Activated CD8-positive, alpha-beta T cell treated with anti-CD3 and anti-CD28 coated beads for 36 hours (primary cell): ENCODE measurements around the gene ATL3. TPM values are rescaled to one million over a fixed set of nuclear protein-coding genes. Genes with fewer than 3 reads are reported as not detected.

Source experiments
- ATAC-seq: fragments of 200-7000 bp; cut with Tn5 transposase; one replicate; pipeline ENCODE4 v1.10.0; 2021; ENCODE audit warnings: mild to moderate bottlenecking, moderate library complexity
- CTCF ChIA-PET: fragments of 350-600 bp; sonication (Branson Sonifier 250); formaldehyde crosslinking; loops from one replicate; lab custom pipeline; 2021; ENCODE audit warnings: antibody characterized with exemption; lab: Charles Lee
- POLR2A ChIA-PET: fragments of 350-600 bp; sonication (Branson Sonifier 250); formaldehyde crosslinking; loops from one replicate; lab custom pipeline; 2021; ENCODE audit warnings: antibody characterized with exemption; lab: Charles Lee
- DNase-seq: peaks from one replicate; pipeline ENCODE4 v3.0.0-alpha.2; 2020
- H3K27ac Mint-ChIP-seq: one replicate; pipeline ENCODE4 v1.8.0; 2021; ENCODE audit warnings: mild to moderate bottlenecking, mixed read lengths
- H3K27me3 Mint-ChIP-seq: one replicate; pipeline ENCODE4 v1.8.0; 2021; ENCODE audit warnings: mixed read lengths
- H3K36me3 Mint-ChIP-seq: one replicate; pipeline ENCODE4 v1.8.0; 2021; ENCODE audit warnings: low read depth, mixed read lengths
- H3K4me1 Mint-ChIP-seq: one replicate; pipeline ENCODE4 v1.8.0; 2021; ENCODE audit warnings: low read depth, mixed read lengths
- H3K4me3 Mint-ChIP-seq: one replicate; pipeline ENCODE4 v1.8.0; 2021; ENCODE audit warnings: mild to moderate bottlenecking, moderate library complexity, mixed read lengths
- H3K9me3 Mint-ChIP-seq: one replicate; pipeline ENCODE4 v1.8.0; 2021; ENCODE audit warnings: mixed read lengths
- intact Hi-C: fragments of 100-400 bp; cut with micrococcal nuclease; formaldehyde crosslinking; loops from one replicate; pipeline ENCODE4 v1.10.0; 2022
- total RNA-seq, 2 experiments: library from RNA; stranded (reverse); gene quantifications; one replicate each; pipeline ENCODE4 v1.2.3, GENCODE V29; 2021
- TF ChIP-seq, protein P1 (sequence below): fragments of 200-600 bp; IDR thresholded peaks from one replicate; pipeline ENCODE4 v1.8.0; 2022; ENCODE audit warnings: antibody characterized with exemption, mild to moderate bottlenecking

The ATL3 gene
- total RNA-seq, 2 experiments from 2014 or later, result 24.1 to 24.4 TPM

DNA sequence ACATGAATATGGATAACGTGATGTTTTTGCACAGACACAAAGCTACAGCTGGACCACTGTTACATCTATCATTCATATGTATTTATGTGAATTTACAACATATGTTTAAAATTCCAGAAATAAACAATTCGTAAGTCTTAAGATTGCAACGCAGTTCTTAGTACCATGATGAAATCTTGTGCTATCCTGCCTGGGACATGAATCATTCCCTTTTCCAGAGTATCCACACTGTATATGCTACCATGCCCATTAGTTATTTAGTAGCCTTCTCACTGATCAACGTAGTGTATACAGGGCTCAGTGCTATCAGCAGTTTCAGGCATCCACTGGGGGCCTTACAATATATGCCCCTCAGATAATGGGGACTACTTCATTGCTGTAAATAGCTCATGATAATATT, 4.3 kb downstream of the ATL3 start:
- ATAC-seq (no peak), DNase-seq (no peak)
- H3K27ac Mint-ChIP-seq, result no peak overlapping the region
- intact Hi-C loops, result no loop called here
- ChIA-PET POLR2A (interaction anchor here (0.6 to 1.1 kb wide), 3 partner anchors 14 to 647 kb away, joined by 3 to 5 read pairs (median 3); partner anchors contain the start of gene RTN3), CTCF (interaction anchor here (1.6 to 1.7 kb wide), 2 partner anchors 23 to 279 kb away, joined by 4 read pairs; no protein-coding TSS in a partner anchor)
- H3K4me1 Mint-ChIP-seq, result peaks cover 40% of the 10 kb centered on the region
- no peak overlapping the region for H3K4me3 Mint-ChIP-seq
- no peaks in the 10 kb centered on the region for H3K27me3 Mint-ChIP-seq
- TF ChIP-seq, protein P1, sequence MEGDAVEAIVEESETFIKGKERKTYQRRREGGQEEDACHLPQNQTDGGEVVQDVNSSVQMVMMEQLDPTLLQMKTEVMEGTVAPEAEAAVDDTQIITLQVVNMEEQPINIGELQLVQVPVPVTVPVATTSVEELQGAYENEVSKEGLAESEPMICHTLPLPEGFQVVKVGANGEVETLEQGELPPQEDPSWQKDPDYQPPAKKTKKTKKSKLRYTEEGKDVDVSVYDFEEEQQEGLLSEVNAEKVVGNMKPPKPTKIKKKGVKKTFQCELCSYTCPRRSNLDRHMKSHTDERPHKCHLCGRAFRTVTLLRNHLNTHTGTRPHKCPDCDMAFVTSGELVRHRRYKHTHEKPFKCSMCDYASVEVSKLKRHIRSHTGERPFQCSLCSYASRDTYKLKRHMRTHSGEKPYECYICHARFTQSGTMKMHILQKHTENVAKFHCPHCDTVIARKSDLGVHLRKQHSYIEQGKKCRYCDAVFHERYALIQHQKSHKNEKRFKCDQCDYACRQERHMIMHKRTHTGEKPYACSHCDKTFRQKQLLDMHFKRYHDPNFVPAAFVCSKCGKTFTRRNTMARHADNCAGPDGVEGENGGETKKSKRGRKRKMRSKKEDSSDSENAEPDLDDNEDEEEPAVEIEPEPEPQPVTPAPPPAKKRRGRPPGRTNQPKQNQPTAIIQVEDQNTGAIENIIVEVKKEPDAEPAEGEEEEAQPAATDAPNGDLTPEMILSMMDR, result no peak
- no peaks in the 10 kb centered on the region for H3K9me3 Mint-ChIP-seq
- H3K36me3 Mint-ChIP-seq, result peaks cover 7% of the 10 kb centered on the region

DNA sequence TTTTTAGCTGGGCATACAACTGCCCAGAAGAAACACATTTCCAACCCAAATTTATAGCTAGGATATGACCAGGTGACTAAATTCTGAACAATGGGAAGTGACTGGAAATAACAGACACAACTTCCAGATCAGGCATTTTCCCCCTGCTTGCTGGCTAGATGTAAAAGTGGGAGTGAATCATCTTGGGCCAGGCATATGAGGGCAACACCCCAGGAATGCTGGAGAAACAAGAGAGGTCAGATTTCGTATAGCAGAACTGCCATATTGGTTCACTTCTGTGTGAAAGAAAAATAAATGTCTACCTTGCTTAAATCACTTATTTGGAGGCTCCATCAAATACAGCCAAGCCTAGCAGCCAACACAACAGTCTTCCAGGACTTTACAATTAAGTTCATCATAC, 7.4 kb downstream of the ATL3 start:
- POLR2A ChIA-PET, result no interaction called here
- H3K36me3 Mint-ChIP-seq, result peaks cover 1% of the 10 kb centered on the region
- CTCF ChIA-PET, result interaction anchor here (1.2 to 2.5 kb wide), 2 partner anchors 18 to 76 kb away, joined by 3 to 9 read pairs; partner anchors contain the start of gene RTN3
- no peak overlapping the region for H3K4me3 Mint-ChIP-seq
- no peak overlapping the region for H3K27ac Mint-ChIP-seq
- DNase-seq (no peak), ATAC-seq (no peak)
- H3K27me3 Mint-ChIP-seq, result no peaks in the 10 kb centered on the region
- intact Hi-C loops, result no loop called here
- no peaks in the 10 kb centered on the region for H3K9me3 Mint-ChIP-seq
- TF ChIP-seq, protein P1, result no peak
- H3K4me1 Mint-ChIP-seq, result peaks cover 31% of the 10 kb centered on the region

DNA sequence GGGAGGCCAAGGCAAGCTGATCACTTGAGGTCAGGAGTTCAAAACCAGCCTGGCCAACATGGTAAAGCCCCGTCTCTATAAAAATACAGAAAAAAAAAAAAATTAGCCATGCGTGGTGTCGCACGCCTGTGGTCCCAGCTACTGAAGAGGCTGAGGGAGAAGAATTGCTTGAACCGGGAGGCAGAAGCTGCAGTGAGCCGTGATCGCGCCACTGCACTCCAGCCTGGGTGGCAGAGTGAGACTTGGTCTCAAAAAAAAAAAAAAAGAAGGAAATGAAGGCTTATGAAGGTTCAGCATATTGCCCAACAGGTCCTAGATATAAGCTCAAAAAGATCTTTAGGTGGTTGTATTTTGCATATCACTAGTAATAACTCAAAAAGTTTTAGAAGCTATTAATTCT, 10.2 kb downstream of the ATL3 start:
- H3K27me3 Mint-ChIP-seq, result no peaks in the 10 kb centered on the region
- H3K4me3 Mint-ChIP-seq, result no peak overlapping the region
- intact Hi-C loops, result no loop called here
- TF ChIP-seq, protein P1, result no peak
- peaks cover 15% of the 10 kb centered on the region for H3K4me1 Mint-ChIP-seq
- H3K36me3 Mint-ChIP-seq, result peaks cover 7% of the 10 kb centered on the region
- POLR2A ChIA-PET, result interaction anchor here (1.1 to 1.2 kb wide), 2 partner anchors 10 to 13 kb away, joined by 3 to 4 read pairs; no protein-coding TSS in a partner anchor
- H3K9me3 Mint-ChIP-seq, result no peaks in the 10 kb centered on the region
- DNase-seq (no peak), ATAC-seq (no peak)
- no peak overlapping the region for H3K27ac Mint-ChIP-seq
- CTCF ChIA-PET, result interaction anchor here (0.9 to 1.6 kb wide), 7 partner anchors 10 to 77 kb away, joined by 3 to 7 read pairs (median 4); partner anchors contain the start of genes ATL3 and RTN3

DNA sequence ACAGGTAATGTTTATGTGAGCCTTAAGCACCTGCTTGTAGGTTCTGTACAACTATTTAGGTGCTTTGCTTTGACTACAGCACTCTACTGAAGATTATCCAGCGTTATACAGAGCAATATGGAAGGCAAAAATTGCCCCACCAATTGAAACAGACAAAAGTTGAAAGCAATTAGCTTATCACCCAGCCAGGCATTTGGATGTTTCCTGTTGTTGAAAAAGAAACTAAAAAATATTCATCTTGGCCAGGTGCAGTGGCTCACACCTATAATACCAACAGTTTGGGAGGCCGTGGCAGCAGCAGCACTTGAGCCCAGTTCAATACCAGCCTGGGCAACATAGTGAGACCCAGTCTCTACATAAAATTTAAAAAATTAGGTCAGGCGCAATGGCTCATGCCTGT, 18.5 kb downstream of the ATL3 start:
- TF ChIP-seq, protein P1, result no peak
- no peak overlapping the region for H3K27ac Mint-ChIP-seq
- ChIA-PET CTCF (interaction anchor here (1.0 to 2.6 kb wide), 2 partner anchors 14 to 16 kb away, joined by 3 to 9 read pairs; no protein-coding TSS in a partner anchor), POLR2A (no interaction called here)
- peaks cover 30% of the 10 kb centered on the region for H3K36me3 Mint-ChIP-seq
- H3K27me3 Mint-ChIP-seq, result no peaks in the 10 kb centered on the region
- DNase-seq (no peak), ATAC-seq (no peak)
- peaks cover 8% of the 10 kb centered on the region for H3K4me1 Mint-ChIP-seq
- no peaks in the 10 kb centered on the region for H3K9me3 Mint-ChIP-seq
- intact Hi-C loops, result no loop called here
- H3K4me3 Mint-ChIP-seq, result no peak overlapping the region

DNA sequence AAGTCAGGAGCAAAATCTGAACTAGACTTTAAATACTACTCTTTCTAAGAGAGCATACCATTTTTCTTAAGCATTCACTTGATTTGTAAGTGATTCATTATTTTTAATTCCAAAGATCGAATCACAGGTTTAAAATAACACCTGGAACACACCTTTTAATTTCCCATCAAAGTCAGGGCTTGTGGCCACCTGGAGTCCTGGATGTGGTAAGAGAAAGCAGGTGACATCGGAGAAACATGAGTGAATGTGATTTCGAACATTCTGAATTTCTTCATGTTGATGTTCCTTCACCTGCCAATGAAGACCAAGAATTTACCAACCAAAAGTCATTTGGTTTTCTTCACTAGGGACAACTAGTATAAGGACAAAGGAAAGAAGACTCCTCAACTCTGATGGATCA, 28.0 kb downstream of the ATL3 start:
- ATAC-seq (no peak), DNase-seq (no peak)
- Mint-ChIP-seq H3K9me3 (no peaks in the 10 kb centered on the region), H3K4me3 (no peak overlapping the region), H3K27me3 (no peaks in the 10 kb centered on the region), H3K4me1 (no peaks in the 10 kb centered on the region), H3K27ac (no peak overlapping the region), H3K36me3 (peaks cover 8% of the 10 kb centered on the region)
- intact Hi-C loops, result no loop called here
- ChIA-PET POLR2A (interaction anchor here (0.7 kb wide), 1 partner anchor 94 kb away, joined by 3 read pairs; no protein-coding TSS in a partner anchor), CTCF (interaction anchor here (0.9 to 12.3 kb wide), 7 partner anchors 15 to 164 kb away, joined by 3 to 150 read pairs (median 4); no protein-coding TSS in a partner anchor)
- TF ChIP-seq, protein P1, result no peak
